Breast epithelium (tissue), 4 donors: ENCODE data around the gene CACNA1B. TPM values are rescaled to one million over a fixed set of nuclear protein-coding genes. Genes with fewer than 3 reads are reported as not detected.

ENCODE experiments used
- DNase-seq, 2 donors: peaks; one replicate each; pipeline ENCODE4 v3.0.0-alpha.2; 2019; ENCODE audit warnings: low spot score in 2 of 2
- H3K27ac ChIP-seq, 2 donors: fragments of 200-600 bp; sonication (generic) in 1 of 2; one replicate each; pipeline ENCODE4 v1.5.1; 2016 to 2019; ENCODE audit warnings: mild to moderate bottlenecking in 1 of 2
- H3K27me3 ChIP-seq, 2 donors: fragments of 200-600 bp; sonication (generic) in 1 of 2; one replicate each; pipeline versions ENCODE4 v1.5.1 to v1.6.0; 2017 to 2019; ENCODE audit warnings: control low read depth in 1 of 2, mild to moderate bottlenecking in 1 of 2
- H3K36me3 ChIP-seq: fragments of 200-600 bp; one replicate; pipeline ENCODE4 v1.5.1; 2019
- H3K4me1 ChIP-seq, 2 donors: fragments of 200-600 bp; sonication (generic); one replicate each; pipeline ENCODE4 v1.5.1; 2016 to 2019; ENCODE audit warnings: control low read depth in 1 of 2
- H3K4me3 ChIP-seq, 3 donors: fragments of 200-600 bp; sonication (generic); 1 replicate in 2 of 3; 2 replicates in 1 of 3; pipeline ENCODE4 v1.5.1; 2016 to 2019; ENCODE audit warnings: mild to moderate bottlenecking in 3 of 3, moderate library complexity in 2 of 3
- H3K9me3 ChIP-seq, 2 donors: fragments of 200-600 bp; sonication (generic) in 1 of 2; one replicate each; pipeline ENCODE4 v1.5.1; 2016 to 2019; ENCODE audit warnings: control low read depth in 1 of 2
- POLR2A ChIP-seq: fragments of 450-650 bp; IDR thresholded peaks from one replicate; pipeline ENCODE4 v1.6.1; 2016; ENCODE audit warnings: antibody characterized with exemption, mild to moderate bottlenecking, moderate library complexity
- POLR2AphosphoS5 ChIP-seq, 3 donors: sonication (generic); formaldehyde crosslinking; IDR thresholded peaks; one replicate each; pipeline ENCODE4 v1.6.1; 2017; ENCODE audit warnings: antibody characterized with exemption in 3 of 3
- intact Hi-C: fragments of 100-400 bp; cut with DNase I; formaldehyde crosslinking; loops from one replicate; pipeline ENCODE4 v1.15.1; 2023; ENCODE audit warnings: low total_unique reads
- total RNA-seq, 3 donors: library from RNA; depleted of rRNA; stranded (reverse); fragments of >200 nt; gene quantifications; one replicate each; pipeline ENCODE4 v1.1.0, GENCODE V29; 2016
- TF ChIP-seq, protein P1 (sequence below), 3 donors: fragments of 450-650 bp; IDR thresholded peaks; one replicate each; pipeline ENCODE4 v1.5.1; 2016 to 2017; ENCODE audit warnings: antibody characterized with exemption in 3 of 3, mild to moderate bottlenecking in 3 of 3, moderate library complexity in 3 of 3

Gene CACNA1B
- total RNA-seq, 3 donors from 2014 or later, result under 0.01 TPM; not detected in 2

DNA sequence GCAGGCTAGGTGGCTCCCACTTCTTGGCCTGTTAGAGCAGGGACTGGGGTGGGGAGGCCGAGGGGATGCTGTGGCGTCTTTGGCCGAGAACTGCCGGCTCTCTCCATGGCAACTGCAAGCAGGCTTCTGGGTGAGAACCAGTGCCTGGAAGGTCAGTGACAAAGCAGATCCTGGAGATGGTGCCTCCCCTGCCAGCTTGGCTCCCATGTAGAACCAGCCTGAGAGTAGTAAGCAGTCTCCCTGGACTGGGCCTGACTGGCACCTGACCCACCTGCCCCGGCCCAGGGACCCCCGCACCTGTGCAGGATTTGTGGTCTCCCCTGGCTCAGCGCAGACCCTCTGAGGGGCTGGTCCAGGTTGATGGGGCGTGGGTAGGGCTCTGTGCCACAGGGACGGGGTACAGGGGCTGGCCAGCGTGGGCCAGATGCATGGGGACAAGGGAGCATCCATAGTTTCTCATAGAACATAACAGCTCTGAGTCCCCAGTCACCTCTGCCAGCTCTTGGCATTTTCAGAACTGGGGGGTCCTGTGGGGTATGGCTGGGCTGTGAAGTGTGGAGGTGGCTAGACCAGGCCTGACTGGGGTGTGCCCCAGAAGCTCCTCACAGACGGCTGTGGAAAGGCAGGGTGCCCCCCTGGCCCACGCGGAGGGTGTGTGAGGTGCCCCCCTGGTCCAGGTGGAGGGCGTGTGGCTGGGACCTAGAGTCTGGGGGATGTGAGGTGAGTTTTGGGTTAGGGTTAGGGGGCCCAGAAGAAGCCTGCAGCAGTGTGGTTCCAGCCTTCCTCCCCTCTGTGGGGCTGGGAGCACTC lies 22.2 kb downstream of the CACNA1B start:
- H3K27ac ChIP-seq, result no peak overlapping the region
- H3K36me3 ChIP-seq, result no peaks in the 10 kb centered on the region
- no peaks in the 10 kb centered on the region for H3K4me1 ChIP-seq
- peaks cover 4 to 24% of the 10 kb centered on the region in 2 donors for H3K9me3 ChIP-seq
- intact Hi-C loops, result no loop called here
- H3K4me3 ChIP-seq, result no peak overlapping the region
- H3K27me3 ChIP-seq, result peaks cover 0 to 8% of the 10 kb centered on the region in 2 donors
- TF ChIP-seq POLR2A (no peak), POLR2AphosphoS5 (IDR thresholded peaks at IDR 0.05) (no peak)
- TF ChIP-seq, protein P1, sequence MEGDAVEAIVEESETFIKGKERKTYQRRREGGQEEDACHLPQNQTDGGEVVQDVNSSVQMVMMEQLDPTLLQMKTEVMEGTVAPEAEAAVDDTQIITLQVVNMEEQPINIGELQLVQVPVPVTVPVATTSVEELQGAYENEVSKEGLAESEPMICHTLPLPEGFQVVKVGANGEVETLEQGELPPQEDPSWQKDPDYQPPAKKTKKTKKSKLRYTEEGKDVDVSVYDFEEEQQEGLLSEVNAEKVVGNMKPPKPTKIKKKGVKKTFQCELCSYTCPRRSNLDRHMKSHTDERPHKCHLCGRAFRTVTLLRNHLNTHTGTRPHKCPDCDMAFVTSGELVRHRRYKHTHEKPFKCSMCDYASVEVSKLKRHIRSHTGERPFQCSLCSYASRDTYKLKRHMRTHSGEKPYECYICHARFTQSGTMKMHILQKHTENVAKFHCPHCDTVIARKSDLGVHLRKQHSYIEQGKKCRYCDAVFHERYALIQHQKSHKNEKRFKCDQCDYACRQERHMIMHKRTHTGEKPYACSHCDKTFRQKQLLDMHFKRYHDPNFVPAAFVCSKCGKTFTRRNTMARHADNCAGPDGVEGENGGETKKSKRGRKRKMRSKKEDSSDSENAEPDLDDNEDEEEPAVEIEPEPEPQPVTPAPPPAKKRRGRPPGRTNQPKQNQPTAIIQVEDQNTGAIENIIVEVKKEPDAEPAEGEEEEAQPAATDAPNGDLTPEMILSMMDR (IDR thresholded peaks at IDR 0.05), result no peak
- DNase-seq, result no peak

DNA sequence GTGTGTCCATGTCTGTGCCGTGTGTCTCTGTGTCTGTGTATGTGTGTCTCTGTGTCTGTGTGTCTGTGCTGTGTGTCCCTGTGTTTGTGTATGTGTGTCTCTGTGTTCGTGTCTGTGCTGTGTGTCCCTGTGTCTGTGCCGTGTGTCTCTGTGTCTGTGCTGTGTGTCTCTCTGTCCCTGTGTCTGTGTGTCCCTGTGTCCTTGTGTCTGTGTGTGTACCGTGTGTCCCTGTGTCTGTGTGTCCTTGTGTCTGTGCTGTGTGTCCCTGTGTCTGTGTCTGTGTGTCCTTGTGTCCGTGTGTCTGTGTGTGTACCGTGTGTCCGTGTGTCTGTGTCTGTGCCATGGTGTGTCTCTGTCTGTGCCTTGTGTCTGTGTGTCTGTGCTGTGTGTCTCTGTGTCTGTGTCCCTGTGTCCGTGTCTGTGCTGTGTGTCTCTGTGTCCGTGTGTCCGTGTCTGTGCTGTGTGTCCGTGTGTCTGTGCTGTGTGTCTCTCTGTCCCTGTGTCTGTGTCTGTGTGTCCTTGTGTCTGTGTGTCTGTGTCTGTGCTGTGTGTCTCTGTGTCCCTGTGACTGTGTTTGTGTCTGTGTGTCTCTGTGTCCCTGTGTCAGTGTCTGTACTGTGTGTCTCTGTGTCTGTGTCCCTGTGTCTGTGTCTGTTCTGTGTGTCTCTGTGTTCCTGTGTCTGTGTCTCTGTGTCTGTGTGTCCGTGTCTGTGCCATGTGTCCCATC lies 23.2 kb downstream of the CACNA1B start:
- TF ChIP-seq, protein P1 (IDR thresholded peaks at IDR 0.05), result no peak
- TF ChIP-seq POLR2A (no peak), POLR2AphosphoS5 (IDR thresholded peaks at IDR 0.05) (no peak)
- Histone ChIP-seq H3K27me3 (peaks cover 0 to 8% of the 10 kb centered on the region in 2 donors), H3K4me3 (no peak overlapping the region), H3K36me3 (no peaks in the 10 kb centered on the region), H3K9me3 (peaks cover 4 to 24% of the 10 kb centered on the region in 2 donors), H3K4me1 (no peaks in the 10 kb centered on the region), H3K27ac (no peak overlapping the region)
- intact Hi-C loops, result no loop called here
- DNase-seq, result no peak

DNA sequence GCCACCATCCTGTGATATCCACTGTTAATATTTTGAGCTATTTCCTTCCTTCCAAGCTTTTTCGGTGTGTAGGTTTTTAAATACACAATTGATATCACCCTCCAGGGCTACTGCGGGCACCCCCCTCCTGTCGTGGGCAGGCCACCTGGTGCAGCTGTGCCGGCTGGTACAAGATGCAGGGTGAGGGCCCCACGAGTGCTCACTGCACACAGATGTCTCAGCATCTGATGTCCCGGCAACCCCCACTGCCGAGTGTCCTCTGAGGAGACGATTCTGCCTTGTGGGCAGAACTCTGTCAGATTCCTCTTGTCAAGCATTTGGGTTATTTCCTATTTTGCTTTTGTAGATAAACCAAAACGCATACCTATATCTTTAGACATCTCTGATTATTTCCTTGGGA lies 25.1 kb downstream of the CACNA1B start:
- TF ChIP-seq POLR2AphosphoS5 (IDR thresholded peaks at IDR 0.05), result no peak
- no peak for TF ChIP-seq POLR2A
- TF ChIP-seq, protein P1 (IDR thresholded peaks at IDR 0.05), result no peak
- DNase-seq, result no peak
- Histone ChIP-seq H3K4me1 (no peaks in the 10 kb centered on the region), H3K9me3 (peaks cover 4 to 15% of the 10 kb centered on the region in 2 donors), H3K4me3 (no peak overlapping the region), H3K27ac (no peak overlapping the region), H3K27me3 (peaks cover 0 to 8% of the 10 kb centered on the region in 2 donors), H3K36me3 (no peaks in the 10 kb centered on the region)
- intact Hi-C loops, result no loop called here

DNA sequence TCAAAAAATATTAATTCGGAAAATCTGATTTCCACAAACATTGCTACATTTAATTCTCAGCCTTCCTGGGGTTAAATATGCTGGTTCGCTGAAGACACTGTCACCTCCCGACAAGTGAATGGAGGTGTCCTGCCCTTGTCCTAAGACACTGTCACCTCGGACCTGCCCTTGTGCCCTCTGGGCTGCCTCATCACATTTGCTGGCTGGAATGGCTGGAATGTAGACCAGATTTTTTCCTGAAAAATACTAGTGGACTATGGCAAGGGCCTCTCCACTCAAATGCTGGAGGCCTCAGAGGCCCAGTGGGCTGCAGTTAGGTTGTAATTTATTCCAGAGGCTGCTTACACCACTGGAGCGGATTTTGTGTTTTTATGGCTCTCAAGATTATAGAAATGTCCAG lies 28.2 kb downstream of the CACNA1B start:
- no peaks in the 10 kb centered on the region for H3K36me3 ChIP-seq
- no peak for DNase-seq
- TF ChIP-seq POLR2AphosphoS5 (IDR thresholded peaks at IDR 0.05) (no peak), POLR2A (no peak)
- TF ChIP-seq, protein P1 (IDR thresholded peaks at IDR 0.05), result no peak
- H3K27me3 ChIP-seq, result peaks cover 0 to 5% of the 10 kb centered on the region in 2 donors
- H3K27ac ChIP-seq, result no peak overlapping the region
- no peaks in the 10 kb centered on the region for H3K4me1 ChIP-seq
- intact Hi-C loops, result no loop called here
- H3K4me3 ChIP-seq, result no peak overlapping the region
- H3K9me3 ChIP-seq, result peaks cover 4 to 7% of the 10 kb centered on the region in 2 donors

DNA sequence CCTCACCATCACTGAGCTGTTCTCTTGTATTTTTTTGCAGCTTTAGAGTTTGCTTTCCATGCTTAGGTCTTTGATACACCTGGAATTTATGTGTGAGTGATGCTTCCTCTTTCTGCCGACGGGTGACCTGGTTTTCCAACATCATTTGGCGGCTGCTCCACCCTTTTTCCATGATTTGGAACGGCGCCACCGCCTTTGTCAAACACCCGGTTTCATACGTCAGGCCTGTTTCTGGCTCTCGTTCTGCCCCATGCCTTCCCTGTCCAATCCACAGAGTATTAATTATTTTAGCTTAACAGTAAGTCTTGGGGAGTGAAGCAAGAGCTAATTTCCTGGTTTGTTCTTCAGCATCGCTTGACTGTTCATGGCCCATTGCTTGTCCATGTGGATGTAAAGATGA lies 30.2 kb downstream of the CACNA1B start:
- Histone ChIP-seq H3K27ac (no peak overlapping the region), H3K36me3 (no peaks in the 10 kb centered on the region), H3K9me3 (no peaks in the 10 kb centered on the region), H3K27me3 (peaks cover 0 to 5% of the 10 kb centered on the region in 2 donors), H3K4me3 (no peak overlapping the region), H3K4me1 (no peaks in the 10 kb centered on the region)
- no peak for TF ChIP-seq POLR2AphosphoS5 (IDR thresholded peaks at IDR 0.05)
- TF ChIP-seq, protein P1 (IDR thresholded peaks at IDR 0.05), result no peak
- DNase-seq, result no peak
- intact Hi-C loops, result no loop called here
